ENCODE results near the gene BAHD1. TPM values are rescaled to one million over a fixed set of nuclear protein-coding genes. Genes with fewer than 3 reads are reported as not detected.

BAHD1 gene
- 16.0 and 16.6 TPM in 2 replicates for total RNA-seq

GRCh38 chr15:40440743-40441564, at the start of gene BAHD1:
TSS of gene BAHD1 (plus strand) at chr15:40440953. CDS start at chr15:40458465, 17,512 bp downstream.

GRCh38 chr15:40405501-40406381, 35.0 kb upstream of the BAHD1 start, which contains the start of gene IVD:
TSS of gene IVD (plus strand) at chr15:40405795. CDS start at chr15:40405828, 33 bp downstream.

GRCh38 chr15:40470423-40471104, 29.8 kb downstream of the BAHD1 start, which contains the start of gene CHST14:
TSS of gene CHST14 (plus strand) at chr15:40470984. CDS start at chr15:40471214, 230 bp downstream.

Other genes with a start within 250 kb of the BAHD1 start
- not detected in 2 replicates for gene PAK6, start 201.9 kb upstream of the BAHD1 start, total RNA-seq
- gene ANKRD63, start 157.9 kb upstream of the BAHD1 start, total RNA-seq, result not detected in 2 replicates
- gene PLCB2, start 133.0 kb upstream of the BAHD1 start, total RNA-seq, result 0.33 and 1.1 TPM in 2 replicates
- gene INAFM2, start 117.3 kb upstream of the BAHD1 start, total RNA-seq, result 15.0 and 19.6 TPM in 2 replicates
- gene CCDC9B, start 100.0 kb upstream of the BAHD1 start, total RNA-seq, result 15.2 and 15.7 TPM in 2 replicates
- not detected in 2 replicates for gene PHGR1, start 89.9 kb upstream of the BAHD1 start, total RNA-seq
- under 0.01 and 0.10 TPM in 2 replicates for gene DISP2, start 82.7 kb upstream of the BAHD1 start, total RNA-seq
- 29.1 and 48.4 TPM in 2 replicates for gene KNSTRN, start 58.2 kb upstream of the BAHD1 start, total RNA-seq
- 32.3 and 36.9 TPM in 2 replicates for gene IVD, start 35.2 kb upstream of the BAHD1 start, total RNA-seq
- gene CHST14, start 30.0 kb downstream of the BAHD1 start, total RNA-seq, result 18.6 and 20.6 TPM in 2 replicates
- gene CCDC32, start 124.1 kb downstream of the BAHD1 start, total RNA-seq, result 16.0 and 24.2 TPM in 2 replicates
- gene RPUSD2, start 128.3 kb downstream of the BAHD1 start, total RNA-seq, result 11.2 and 12.7 TPM in 2 replicates
- gene KNL1, start 153.3 kb downstream of the BAHD1 start, total RNA-seq, result 11.8 and 29.8 TPM in 2 replicates

Measured in vein endothelial cell (primary cell).